Measurements from ENCODE around the gene FRMD4B. TPM values are rescaled to one million over a fixed set of nuclear protein-coding genes. Genes with fewer than 3 reads are reported as not detected.
"Not testable (repeated sequence)": the region's sequence is repeated elsewhere in the genome, so short reads cannot be mapped to it uniquely, and the experiment has no call there.

Gene FRMD4B
- total RNA-seq, 1 donor from 2014 or later: 78.0 TPM

DNA sequence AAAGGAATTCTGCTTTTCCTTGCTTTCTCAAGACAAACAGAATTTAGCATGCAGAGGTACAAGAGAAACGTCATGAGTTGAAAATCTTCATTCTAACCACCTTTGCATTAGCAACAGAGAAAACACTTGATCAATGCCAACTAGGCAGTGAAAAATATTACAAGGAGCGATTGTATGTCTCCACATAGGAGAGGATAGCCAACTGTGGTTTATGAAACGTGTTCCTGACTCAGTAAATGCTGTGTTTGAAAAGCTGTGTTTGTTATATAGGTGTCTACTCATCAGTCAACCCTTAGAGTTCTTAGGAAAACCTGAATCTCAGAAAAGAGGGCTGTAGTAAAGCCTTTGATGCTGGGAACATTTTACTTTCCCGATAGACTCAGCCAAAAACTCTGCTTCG is 102.4 kb downstream of the FRMD4B start:
- intact Hi-C loops (cut with micrococcal nuclease): loop anchor here (5.0 kb wide), 2 partner anchors 46 to 186 kb away; no protein-coding TSS in a partner anchor
- no peak overlapping the region for H3K4me3 Mint-ChIP-seq (ENCODE audit: low read depth)
- no peaks in the 10 kb centered on the region for H3K9me3 Mint-ChIP-seq
- H3K27ac Mint-ChIP-seq: no peak overlapping the region
- H3K4me1 Mint-ChIP-seq (ENCODE audit: low read depth): peaks cover 35% of the 10 kb centered on the region
- DNase-seq (ENCODE audit: low spot score): no peak
- no peaks in the 10 kb centered on the region for H3K27me3 Mint-ChIP-seq (ENCODE audit: low read depth)
- no peaks in the 10 kb centered on the region for H3K36me3 Mint-ChIP-seq (ENCODE audit: low read depth)

DNA sequence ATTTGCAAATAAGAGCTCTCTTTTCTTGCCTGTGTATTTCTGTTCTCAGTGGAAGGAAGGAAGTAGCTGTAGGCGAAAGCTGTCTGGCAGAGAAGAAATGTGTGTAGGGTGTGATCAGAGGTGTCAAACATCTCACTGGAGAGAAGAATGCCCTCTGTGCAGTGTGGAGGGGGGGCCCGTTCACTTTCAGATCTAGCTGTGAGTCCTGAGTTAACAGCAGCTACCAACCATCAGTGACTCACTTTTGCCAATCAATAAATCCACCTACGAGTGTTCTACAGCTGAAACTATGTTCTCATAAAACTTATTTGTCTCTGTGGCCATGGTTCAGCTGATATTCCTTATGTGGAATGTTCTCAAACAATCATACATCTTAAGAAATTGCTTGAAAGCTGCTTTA is 103.7 kb downstream of the FRMD4B start:
- Mint-ChIP-seq H3K4me3 (ENCODE audit: low read depth) (peak overlapping the region; percentile 37), H3K4me1 (ENCODE audit: low read depth) (peaks cover 24% of the 10 kb centered on the region), H3K36me3 (ENCODE audit: low read depth) (no peaks in the 10 kb centered on the region), H3K27me3 (ENCODE audit: low read depth) (no peaks in the 10 kb centered on the region), H3K9me3 (no peaks in the 10 kb centered on the region), H3K27ac (peak overlapping the region; percentile 81)
- intact Hi-C loops (cut with micrococcal nuclease): loop anchor here (1.0 to 5.0 kb wide), 6 partner anchors 23 to 185 kb away; no protein-coding TSS in a partner anchor
- DNase-seq (ENCODE audit: low spot score): no peak

DNA sequence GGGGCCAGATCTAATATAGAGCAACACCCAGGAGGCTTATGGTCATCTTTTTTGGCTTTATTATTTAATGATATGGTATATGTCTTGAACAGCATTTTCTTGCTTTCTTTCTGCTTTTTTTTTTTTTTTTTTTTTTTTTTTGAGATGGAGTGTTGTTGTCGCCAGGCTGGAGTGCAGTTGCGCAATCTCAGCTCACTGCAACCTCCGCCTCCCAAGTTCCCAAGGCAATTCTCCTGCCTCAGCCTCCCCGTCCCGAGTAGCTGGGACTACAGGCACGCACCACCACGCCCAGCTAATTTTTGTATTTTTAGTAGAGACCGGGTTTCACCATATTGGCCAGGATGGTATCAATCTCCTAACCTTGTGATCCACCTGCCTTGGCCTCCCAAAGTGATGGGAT is 108.5 kb downstream of the FRMD4B start:
- peaks cover 17% of the 10 kb centered on the region for H3K4me1 Mint-ChIP-seq (ENCODE audit: low read depth)
- H3K36me3 Mint-ChIP-seq (ENCODE audit: low read depth); H3K4me3 Mint-ChIP-seq (ENCODE audit: low read depth); DNase-seq (ENCODE audit: low spot score); H3K9me3 Mint-ChIP-seq; intact Hi-C loops (cut with micrococcal nuclease); H3K27ac Mint-ChIP-seq; H3K27me3 Mint-ChIP-seq (ENCODE audit: low read depth): not testable (repeated sequence)

- no peaks in the 10 kb centered on the region for H3K36me3 Mint-ChIP-seq (ENCODE audit: low read depth)
- H3K4me1 Mint-ChIP-seq (ENCODE audit: low read depth): peaks cover 12% of the 10 kb centered on the region
- H3K4me3 Mint-ChIP-seq (ENCODE audit: low read depth): no peak overlapping the region
- H3K27me3 Mint-ChIP-seq (ENCODE audit: low read depth): peaks cover 2% of the 10 kb centered on the region
- H3K9me3 Mint-ChIP-seq: no peaks in the 10 kb centered on the region
- intact Hi-C loops (cut with micrococcal nuclease): no loop called here
- H3K27ac Mint-ChIP-seq: no peak overlapping the region
- DNase-seq (ENCODE audit: low spot score): no peak
Measured at GRCh38 chr3:69276884-69277283, 109.0 kb downstream of the FRMD4B start.

DNA sequence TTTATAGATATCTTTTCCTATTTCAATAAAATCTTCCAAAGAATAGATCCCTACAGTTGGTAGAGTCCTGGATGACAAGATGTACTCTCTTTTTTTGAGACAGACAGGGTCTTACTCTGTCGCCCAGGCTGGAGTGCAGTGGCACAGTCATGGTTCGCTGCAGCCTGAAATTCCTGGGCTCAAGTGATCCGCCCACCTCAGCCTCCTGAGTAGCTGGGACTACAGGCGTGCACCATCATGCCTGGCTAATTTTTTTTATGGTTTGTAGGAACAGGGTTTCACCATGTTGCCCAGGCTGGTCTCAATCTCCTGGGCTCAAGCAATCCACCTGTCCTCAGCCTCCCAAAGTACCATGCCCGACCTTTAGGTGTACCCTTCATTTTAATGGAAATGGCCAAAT is 109.7 kb downstream of the FRMD4B start:
- H3K4me1 Mint-ChIP-seq (ENCODE audit: low read depth): peaks cover 10% of the 10 kb centered on the region
- DNase-seq (ENCODE audit: low spot score); H3K27ac Mint-ChIP-seq; H3K36me3 Mint-ChIP-seq (ENCODE audit: low read depth); intact Hi-C loops (cut with micrococcal nuclease); H3K27me3 Mint-ChIP-seq (ENCODE audit: low read depth); H3K9me3 Mint-ChIP-seq; H3K4me3 Mint-ChIP-seq (ENCODE audit: low read depth): not testable (repeated sequence)

GRCh38 chr3:69273896-69274295 is 112.0 kb downstream of the FRMD4B start:
- intact Hi-C loops (cut with micrococcal nuclease): no loop called here
- Mint-ChIP-seq H3K27ac (no peak overlapping the region), H3K9me3 (no peaks in the 10 kb centered on the region), H3K4me1 (ENCODE audit: low read depth) (no peaks in the 10 kb centered on the region), H3K4me3 (ENCODE audit: low read depth) (no peak overlapping the region), H3K36me3 (ENCODE audit: low read depth) (no peaks in the 10 kb centered on the region), H3K27me3 (ENCODE audit: low read depth) (peaks cover 2% of the 10 kb centered on the region)
- no peak for DNase-seq (ENCODE audit: low spot score)

- Mint-ChIP-seq H3K4me1 (ENCODE audit: low read depth) (no peaks in the 10 kb centered on the region), H3K9me3 (no peaks in the 10 kb centered on the region), H3K27me3 (ENCODE audit: low read depth) (peaks cover 2% of the 10 kb centered on the region), H3K27ac (no peak overlapping the region), H3K4me3 (ENCODE audit: low read depth) (no peak overlapping the region), H3K36me3 (ENCODE audit: low read depth) (no peaks in the 10 kb centered on the region)
- no peak for DNase-seq (ENCODE audit: low spot score)
- intact Hi-C loops (cut with micrococcal nuclease): no loop called here
Measured at GRCh38 chr3:69272556-69272955, 113.3 kb downstream of the FRMD4B start.

GRCh38 chr3:69271098-69271497 is 114.8 kb downstream of the FRMD4B start:
- no peaks in the 10 kb centered on the region for H3K27me3 Mint-ChIP-seq (ENCODE audit: low read depth)
- no peak overlapping the region for H3K27ac Mint-ChIP-seq
- DNase-seq (ENCODE audit: low spot score): no peak
- no peaks in the 10 kb centered on the region for H3K9me3 Mint-ChIP-seq
- no peaks in the 10 kb centered on the region for H3K36me3 Mint-ChIP-seq (ENCODE audit: low read depth)
- H3K4me1 Mint-ChIP-seq (ENCODE audit: low read depth): no peaks in the 10 kb centered on the region
- H3K4me3 Mint-ChIP-seq (ENCODE audit: low read depth): no peak overlapping the region
- intact Hi-C loops (cut with micrococcal nuclease): no loop called here

DNA sequence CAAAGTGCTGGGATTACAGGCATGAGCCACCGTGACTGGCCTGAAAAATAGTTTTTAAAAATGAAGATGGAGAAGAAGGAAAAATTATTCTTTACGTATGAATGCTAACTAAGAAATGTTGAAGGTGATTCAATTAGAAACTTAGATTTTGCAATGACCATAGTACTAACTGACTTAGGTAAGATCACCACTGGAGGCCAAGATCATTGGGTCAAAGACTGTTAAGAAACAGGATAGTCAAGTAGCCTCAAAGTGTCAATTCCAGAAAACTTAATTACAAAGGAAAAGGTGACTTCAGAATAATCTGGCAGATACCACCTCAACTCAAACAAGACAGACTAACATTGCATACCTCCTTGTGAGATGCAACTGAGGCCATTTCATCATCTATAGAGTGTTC is 119.3 kb downstream of the FRMD4B start:
- H3K27me3 Mint-ChIP-seq (ENCODE audit: low read depth): no peaks in the 10 kb centered on the region
- H3K9me3 Mint-ChIP-seq: no peaks in the 10 kb centered on the region
- intact Hi-C loops (cut with micrococcal nuclease): no loop called here
- no peak overlapping the region for H3K27ac Mint-ChIP-seq
- DNase-seq (ENCODE audit: low spot score): no peak
- no peaks in the 10 kb centered on the region for H3K4me1 Mint-ChIP-seq (ENCODE audit: low read depth)
- no peaks in the 10 kb centered on the region for H3K36me3 Mint-ChIP-seq (ENCODE audit: low read depth)
- no peak overlapping the region for H3K4me3 Mint-ChIP-seq (ENCODE audit: low read depth)

GRCh38 chr3:69266071-69266470 is 119.8 kb downstream of the FRMD4B start:
- H3K9me3 Mint-ChIP-seq; intact Hi-C loops (cut with micrococcal nuclease); H3K4me1 Mint-ChIP-seq (ENCODE audit: low read depth); H3K27ac Mint-ChIP-seq; H3K4me3 Mint-ChIP-seq (ENCODE audit: low read depth); H3K36me3 Mint-ChIP-seq (ENCODE audit: low read depth); H3K27me3 Mint-ChIP-seq (ENCODE audit: low read depth); DNase-seq (ENCODE audit: low spot score): not testable (repeated sequence)

DNA sequence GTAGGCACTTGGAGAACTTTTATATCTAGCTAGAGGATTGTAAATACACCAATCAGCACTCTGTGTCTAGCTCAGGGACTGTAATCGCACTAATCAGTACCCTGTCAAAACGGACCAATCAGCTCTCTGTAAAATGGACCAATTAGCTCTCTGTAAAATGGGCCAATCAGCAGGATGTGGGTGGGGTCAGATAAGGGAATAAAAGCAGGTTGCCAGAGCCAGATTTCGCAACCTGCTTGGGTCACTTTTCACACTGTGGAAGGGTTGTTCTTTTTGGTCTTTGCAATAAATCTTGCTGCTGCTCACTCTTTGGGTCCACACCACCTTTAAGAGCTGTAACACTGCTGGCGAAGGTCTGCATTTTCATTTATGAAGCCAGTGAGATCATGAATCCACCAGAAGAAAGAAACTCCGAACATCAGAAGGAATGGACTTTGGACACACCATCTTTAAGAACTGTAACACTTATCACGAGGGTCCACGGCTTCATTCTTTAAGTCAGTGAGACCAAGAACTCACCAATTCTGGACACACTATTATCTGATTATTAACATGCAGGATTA is 125.0 kb downstream of the FRMD4B start:
- H3K9me3 Mint-ChIP-seq; DNase-seq (ENCODE audit: low spot score); H3K4me1 Mint-ChIP-seq (ENCODE audit: low read depth); H3K27ac Mint-ChIP-seq; H3K36me3 Mint-ChIP-seq (ENCODE audit: low read depth); intact Hi-C loops (cut with micrococcal nuclease); H3K27me3 Mint-ChIP-seq (ENCODE audit: low read depth); H3K4me3 Mint-ChIP-seq (ENCODE audit: low read depth): not testable (repeated sequence)

DNA sequence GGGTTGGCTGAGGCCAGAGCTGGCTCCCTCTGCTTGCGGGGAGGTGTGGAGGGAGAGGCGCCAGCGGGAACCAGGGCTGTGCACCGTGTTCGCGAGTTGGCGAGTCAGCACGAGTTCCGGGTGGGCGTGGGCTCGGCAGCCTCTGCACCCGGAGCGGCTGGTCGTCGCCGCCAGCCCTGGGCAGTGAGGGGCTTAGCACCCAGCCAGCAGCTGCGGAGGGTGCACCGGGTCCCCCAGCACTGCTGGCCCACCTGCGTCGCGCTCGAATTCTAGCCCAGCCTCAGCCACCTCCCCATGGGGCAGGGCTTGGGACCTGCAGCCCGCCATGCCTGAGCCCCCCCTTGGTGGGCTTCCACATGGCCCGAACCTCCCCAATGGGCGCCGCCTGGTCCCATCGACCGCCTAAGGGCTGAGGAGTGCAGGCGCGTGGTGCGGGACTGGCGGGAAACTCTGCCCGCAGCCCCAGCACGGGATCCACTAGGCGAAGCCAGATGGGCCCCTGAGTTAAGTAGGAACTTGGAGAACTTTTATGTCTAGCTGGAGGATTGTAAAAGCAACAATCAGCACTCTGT is 125.6 kb downstream of the FRMD4B start:
- Mint-ChIP-seq H3K27ac (no peak overlapping the region), H3K27me3 (ENCODE audit: low read depth) (peaks cover 6% of the 10 kb centered on the region), H3K36me3 (ENCODE audit: low read depth) (no peaks in the 10 kb centered on the region), H3K4me1 (ENCODE audit: low read depth) (no peaks in the 10 kb centered on the region), H3K4me3 (ENCODE audit: low read depth) (no peak overlapping the region), H3K9me3 (no peaks in the 10 kb centered on the region)
- intact Hi-C loops (cut with micrococcal nuclease): no loop called here
- no peak for DNase-seq (ENCODE audit: low spot score)

DNA sequence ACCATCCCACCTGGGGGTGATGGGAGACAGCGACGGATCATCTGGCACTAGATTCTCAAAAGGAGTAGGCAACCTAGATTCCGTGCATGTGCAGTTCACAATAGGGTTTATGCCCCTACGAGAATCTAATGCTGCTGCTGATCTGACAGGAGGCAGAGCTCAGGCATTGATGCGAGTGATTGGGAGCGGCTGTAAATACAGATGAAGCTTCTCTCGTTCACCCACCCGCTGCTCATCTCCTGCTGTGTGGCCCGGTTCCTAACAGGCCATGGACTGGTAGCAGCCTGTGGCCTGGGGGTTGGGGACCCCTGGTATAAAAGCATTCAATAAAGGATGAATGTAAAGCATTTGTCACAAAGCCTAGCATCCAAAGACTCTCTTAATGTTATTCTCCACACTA is 126.8 kb downstream of the FRMD4B start:
- H3K36me3 Mint-ChIP-seq (ENCODE audit: low read depth): no peaks in the 10 kb centered on the region
- H3K4me3 Mint-ChIP-seq (ENCODE audit: low read depth): no peak overlapping the region
- H3K27me3 Mint-ChIP-seq (ENCODE audit: low read depth): peaks cover 10% of the 10 kb centered on the region

DNA sequence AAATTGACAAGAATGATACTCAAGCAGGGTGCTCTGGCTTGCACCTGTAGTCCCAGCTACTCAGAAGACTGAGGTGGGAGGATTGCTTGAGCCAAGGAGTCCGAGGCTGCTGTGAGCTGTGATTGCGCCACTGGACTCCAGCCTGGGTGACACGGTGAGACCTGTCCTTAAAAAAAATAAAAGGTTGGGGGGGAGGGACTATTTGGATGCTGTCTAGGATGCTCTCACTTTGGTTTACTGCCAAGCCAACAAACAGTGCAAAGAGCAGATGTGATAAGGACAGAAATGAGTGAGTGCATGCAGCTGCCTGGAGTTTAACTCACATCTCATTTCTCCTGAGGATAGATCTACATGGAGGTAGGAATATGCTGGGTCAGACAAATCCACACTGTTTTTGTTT is 130.0 kb downstream of the FRMD4B start:
- intact Hi-C loops (cut with micrococcal nuclease): no loop called here
- no peaks in the 10 kb centered on the region for H3K9me3 Mint-ChIP-seq
- H3K4me3 Mint-ChIP-seq (ENCODE audit: low read depth): no peak overlapping the region
- H3K36me3 Mint-ChIP-seq (ENCODE audit: low read depth): no peaks in the 10 kb centered on the region
- H3K27ac Mint-ChIP-seq: no peak overlapping the region
- DNase-seq (ENCODE audit: low spot score): no peak
- H3K27me3 Mint-ChIP-seq (ENCODE audit: low read depth): peaks cover 14% of the 10 kb centered on the region
- H3K4me1 Mint-ChIP-seq (ENCODE audit: low read depth): no peaks in the 10 kb centered on the region

More for the DNA sequence above, 126.8 kb downstream of the FRMD4B start:
- no peaks in the 10 kb centered on the region for H3K4me1 Mint-ChIP-seq (ENCODE audit: low read depth)
- no peak for DNase-seq (ENCODE audit: low spot score)
- intact Hi-C loops (cut with micrococcal nuclease): no loop called here
- no peak overlapping the region for H3K27ac Mint-ChIP-seq
- H3K9me3 Mint-ChIP-seq: no peaks in the 10 kb centered on the region
